ENCODE results near the gene RPS16. TPM values are rescaled to one million over a fixed set of nuclear protein-coding genes. Genes with fewer than 3 reads are reported as not detected.

RPS16 gene
- total and polyA plus RNA-seq, 12 donors: 229 to 2,033 (median 1,202) TPM

DNA sequence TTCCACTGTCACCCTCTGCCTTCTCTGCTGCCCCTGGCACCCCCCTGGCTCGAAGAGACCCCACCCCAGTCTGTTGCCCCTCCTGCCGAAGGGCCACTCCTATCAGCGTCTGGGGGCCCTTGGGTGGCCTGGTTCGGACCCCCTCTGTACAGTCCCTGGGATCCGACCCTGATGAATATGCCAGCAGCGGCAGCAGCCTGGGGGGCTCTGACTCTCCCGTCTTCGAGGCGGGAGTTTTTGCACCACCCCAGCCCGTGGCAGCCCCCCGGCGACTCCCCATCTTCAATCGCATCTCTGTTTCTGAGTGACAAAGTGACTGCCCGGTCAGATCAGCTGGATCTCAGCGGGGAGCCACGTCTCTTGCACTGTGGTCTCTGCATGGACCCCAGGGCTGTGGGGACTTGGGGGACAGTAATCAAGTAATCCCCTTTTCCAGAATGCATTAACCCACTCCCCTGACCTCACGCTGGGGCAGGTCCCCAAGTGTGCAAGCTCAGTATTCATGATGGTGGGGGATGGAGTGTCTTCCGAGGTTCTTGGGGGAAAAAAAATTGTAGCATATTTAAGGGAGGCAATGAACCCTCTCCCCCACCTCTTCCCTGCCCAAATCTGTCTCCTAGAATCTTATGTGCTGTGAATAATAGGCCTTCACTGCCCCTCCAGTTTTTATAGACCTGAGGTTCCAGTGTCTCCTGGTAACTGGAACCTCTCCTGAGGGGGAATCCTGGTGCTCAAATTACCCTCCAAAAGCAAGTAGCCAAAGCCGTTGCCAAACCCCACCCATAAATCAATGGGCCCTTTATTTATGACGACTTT lies 27.1 kb downstream of the RPS16 start:
- TF ChIP-seq, protein P1, sequence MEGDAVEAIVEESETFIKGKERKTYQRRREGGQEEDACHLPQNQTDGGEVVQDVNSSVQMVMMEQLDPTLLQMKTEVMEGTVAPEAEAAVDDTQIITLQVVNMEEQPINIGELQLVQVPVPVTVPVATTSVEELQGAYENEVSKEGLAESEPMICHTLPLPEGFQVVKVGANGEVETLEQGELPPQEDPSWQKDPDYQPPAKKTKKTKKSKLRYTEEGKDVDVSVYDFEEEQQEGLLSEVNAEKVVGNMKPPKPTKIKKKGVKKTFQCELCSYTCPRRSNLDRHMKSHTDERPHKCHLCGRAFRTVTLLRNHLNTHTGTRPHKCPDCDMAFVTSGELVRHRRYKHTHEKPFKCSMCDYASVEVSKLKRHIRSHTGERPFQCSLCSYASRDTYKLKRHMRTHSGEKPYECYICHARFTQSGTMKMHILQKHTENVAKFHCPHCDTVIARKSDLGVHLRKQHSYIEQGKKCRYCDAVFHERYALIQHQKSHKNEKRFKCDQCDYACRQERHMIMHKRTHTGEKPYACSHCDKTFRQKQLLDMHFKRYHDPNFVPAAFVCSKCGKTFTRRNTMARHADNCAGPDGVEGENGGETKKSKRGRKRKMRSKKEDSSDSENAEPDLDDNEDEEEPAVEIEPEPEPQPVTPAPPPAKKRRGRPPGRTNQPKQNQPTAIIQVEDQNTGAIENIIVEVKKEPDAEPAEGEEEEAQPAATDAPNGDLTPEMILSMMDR (IDR thresholded peaks at IDR 0.05): no peak
- TF ChIP-seq POLR2A (IDR thresholded peaks at IDR 0.05): peak; percentile 26 to 27
- H3K9me3 ChIP-seq (replicated peaks in 1 of 3): no peaks in the 10 kb centered on the region
- WGBS, 4 donors: 40 to 63% (median 46%) methylated on average over 16 to 20 of the region's 20 CpGs
- H3K27ac ChIP-seq: peak overlapping the region; percentile 89 to 97 (median 96)
- H3K4me1 ChIP-seq (replicated peaks in 1 of 2): peaks cover 14 to 42% of the 10 kb centered on the region in 2 donors
- DNase-seq: peak in 4 of 7 donors; percentile 42 to 61 (median 54)
- H3K36me3 ChIP-seq (replicated peaks in 1 of 2): peaks cover 0 to 16% of the 10 kb centered on the region in 2 donors
- no peaks in the 10 kb centered on the region for H3K27me3 ChIP-seq
- intact Hi-C loops (cut with DNase I): no loop called here
- H3K4me3 ChIP-seq: peak overlapping the region; percentile 27 to 95 (median 81)

DNA sequence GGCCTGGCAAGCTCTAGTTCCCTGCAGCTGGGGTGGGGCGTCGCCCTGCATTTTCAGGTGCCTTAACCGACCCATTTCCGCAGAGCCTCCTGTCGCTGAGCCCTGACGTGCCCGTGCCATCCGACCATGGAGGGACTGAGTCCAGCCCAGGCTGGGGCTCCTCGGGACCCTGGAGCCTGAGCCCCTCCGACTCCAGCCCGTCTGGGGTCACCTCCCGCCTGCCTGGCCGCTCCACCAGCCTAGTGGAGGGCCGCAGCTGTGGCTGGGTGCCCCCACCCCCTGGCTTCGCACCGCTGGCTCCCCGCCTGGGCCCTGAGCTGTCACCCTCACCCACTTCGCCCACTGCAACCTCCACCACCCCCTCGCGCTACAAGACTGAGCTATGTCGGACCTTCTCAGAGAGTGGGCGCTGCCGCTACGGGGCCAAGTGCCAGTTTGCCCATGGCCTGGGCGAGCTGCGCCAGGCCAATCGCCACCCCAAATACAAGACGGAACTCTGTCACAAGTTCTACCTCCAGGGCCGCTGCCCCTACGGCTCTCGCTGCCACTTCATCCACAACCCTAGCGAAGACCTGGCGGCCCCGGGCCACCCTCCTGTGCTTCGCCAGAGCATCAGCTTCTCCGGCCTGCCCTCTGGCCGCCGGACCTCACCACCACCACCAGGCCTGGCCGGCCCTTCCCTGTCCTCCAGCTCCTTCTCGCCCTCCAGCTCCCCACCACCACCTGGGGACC lies 27.9 kb downstream of the RPS16 start:
- peak overlapping the region; percentile 80 to 96 (median 88) for H3K4me3 ChIP-seq
- peaks cover 22 to 49% of the 10 kb centered on the region in 2 donors for H3K4me1 ChIP-seq (replicated peaks in 1 of 2)
- peak in 4 of 7 donors; percentile 39 to 61 (median 54) for DNase-seq
- TF ChIP-seq POLR2A (IDR thresholded peaks at IDR 0.05): peak; percentile 35 to 44
- TF ChIP-seq, protein P1 (IDR thresholded peaks at IDR 0.05): no peak
- H3K9me3 ChIP-seq (replicated peaks in 1 of 3): no peaks in the 10 kb centered on the region
- peak overlapping the region; percentile 89 to 97 (median 96) for H3K27ac ChIP-seq
- no peaks in the 10 kb centered on the region for H3K27me3 ChIP-seq
- 13 to 51% (median 35%) methylated on average over 10 to 40 of the region's 40 CpGs for WGBS, 4 donors
- peaks cover 0 to 16% of the 10 kb centered on the region in 2 donors for H3K36me3 ChIP-seq (replicated peaks in 1 of 2)
- intact Hi-C loops (cut with DNase I): no loop called here

DNA sequence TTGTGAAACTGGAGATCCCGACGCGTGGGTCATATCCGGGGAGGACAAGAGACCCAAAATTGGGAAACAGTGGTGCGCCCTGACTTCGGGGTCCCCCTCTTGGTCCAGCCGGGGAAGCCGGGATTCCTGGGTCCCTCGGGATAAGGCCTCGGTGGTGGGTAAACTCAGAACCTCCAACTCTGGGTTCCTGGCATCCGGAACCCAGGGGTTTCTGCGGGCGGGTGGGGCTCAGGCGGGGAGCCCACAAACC lies 28.4 kb downstream of the RPS16 start:
- Histone ChIP-seq H3K4me3 (peak overlapping the region; percentile 80 to 96 (median 88)), H3K4me1 (replicated peaks in 1 of 2) (peaks cover 26 to 54% of the 10 kb centered on the region in 2 donors), H3K36me3 (replicated peaks in 1 of 2) (peaks cover 0 to 16% of the 10 kb centered on the region in 2 donors), H3K27ac (peak overlapping the region; percentile 89 to 97 (median 96)), H3K9me3 (replicated peaks in 1 of 3) (no peaks in the 10 kb centered on the region), H3K27me3 (no peaks in the 10 kb centered on the region)
- WGBS, 4 donors: 0 to 4% (median 2%) methylated on average over 4 to 14 of the region's 14 CpGs
- TF ChIP-seq, protein P1 (IDR thresholded peaks at IDR 0.05): no peak
- TF ChIP-seq POLR2A (IDR thresholded peaks at IDR 0.05): no peak
- peak in 1 of 7 donors; percentile 49 for DNase-seq
- intact Hi-C loops (cut with DNase I): no loop called here

DNA sequence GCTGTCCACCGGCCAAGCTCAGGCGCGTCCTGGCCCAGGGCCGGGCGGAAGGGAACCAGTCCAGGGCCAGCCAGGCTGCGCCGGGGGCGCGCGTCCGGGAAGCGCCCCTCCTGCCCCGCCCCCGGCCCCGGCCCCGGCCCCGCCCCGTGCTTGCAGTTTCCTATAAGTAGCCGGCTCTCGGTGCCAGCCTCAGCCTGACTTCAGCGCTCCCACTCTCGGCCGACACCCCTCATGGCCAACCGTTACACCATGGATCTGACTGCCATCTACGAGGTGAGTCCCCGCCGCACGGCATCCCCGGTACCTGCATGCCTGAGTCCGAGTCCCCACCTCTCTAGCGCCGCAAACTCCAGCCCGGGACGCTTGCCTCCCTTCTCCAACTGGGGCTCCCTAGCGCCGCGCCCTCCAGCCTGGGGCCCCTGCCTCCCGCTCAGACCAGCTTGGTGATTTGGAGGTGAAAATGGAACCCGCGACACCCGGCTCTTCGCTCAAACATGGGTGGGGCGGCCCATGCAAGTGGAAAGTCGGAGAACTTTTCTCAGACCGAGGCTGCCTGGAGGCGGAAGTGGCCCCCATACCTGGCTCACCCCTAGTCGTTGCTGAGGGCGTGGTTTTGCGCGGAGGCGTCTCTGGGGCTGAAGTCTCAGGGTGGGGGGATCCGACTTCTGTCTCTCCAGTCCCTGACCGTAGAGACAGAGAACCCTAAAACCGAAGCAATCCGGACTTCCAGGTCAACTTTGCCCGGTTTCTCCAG lies 28.9 kb downstream of the RPS16 start, which contains the start of gene ZFP36:
Gene ZFP36 (plus strand): TSS at position 192 of the 754 bp plus-strand sequence. CDS start 58 bp downstream, at position 250.
- H3K4me3 ChIP-seq: peak within 1 kb of the TSS; percentile 80 to 96 (median 88)
- intact Hi-C loops (cut with DNase I): no loop called here
- DNase-seq: peak; percentile 88 to 95 (median 91)
- peak within 1 kb of the TSS; percentile 89 to 97 (median 96) for H3K27ac ChIP-seq
- H3K36me3 ChIP-seq (replicated peaks in 1 of 2): peaks cover 0 to 16% of the 10 kb centered on the region in 2 donors
- TF ChIP-seq POLR2A (IDR thresholded peaks at IDR 0.05): peak; percentile 99
- TF ChIP-seq, protein P1 (IDR thresholded peaks at IDR 0.05): peak in 2 of 6 experiments; percentile 2 to 18
- H3K4me1 ChIP-seq (replicated peaks in 1 of 2): peaks cover 31 to 59% of the 10 kb centered on the region in 2 donors
- H3K9me3 ChIP-seq (replicated peaks in 1 of 3): no peaks in the 10 kb centered on the region
- no peaks in the 10 kb centered on the region for H3K27me3 ChIP-seq
- WGBS, 4 donors: 0 to 1% (median 0%) methylated on average over 4 to 56 of the region's 56 CpGs
